K562 (cell line): ENCODE results near the gene RGS14. TPM values are rescaled to one million over a fixed set of nuclear protein-coding genes. Genes with fewer than 3 reads are reported as not detected.
A peak's percentile ranks its signal among the peaks of the same experiment; 100 is the strongest.

Experiments used
- ATAC-seq: fragments of 200-7000 bp; cut with Tn5 transposase; 3 replicates; pipeline ENCODE4 v1.9.1; 2020; ENCODE audit warnings: moderate library complexity
- BruUV-seq: library from RNA; stranded (reverse); fragments of 400-500 nt; replicated peaks from 2 replicates; lab custom pipeline; 2021; lab: Mats Ljungman, UMichigan
- CTCF ChIA-PET: fragments of 300-600 bp; formaldehyde crosslinking; extraction: SDS; loops from one replicate; lab custom pipeline; 2021; ENCODE audit warnings: low intra/inter-chr PET ratio; lab: Yijun Ruan, JAX
- POLR2A ChIA-PET: fragments of 300-600, 350-650 bp; sonication (Branson Sonifier 250); formaldehyde crosslinking; extraction: SDS; loops from one replicate; lab custom pipeline; 2021; ENCODE audit warnings: antibody characterized with exemption, inconsistent platforms; lab: Yijun Ruan, JAX
- DNase-seq, 4 experiments: peaks; one replicate each; pipeline versions ENCODE4 v3.0.0 to v3.0.0-alpha.2; 2011 to 2018; ENCODE audit warnings: low spot score in 3 of 4, mixed read lengths in 3 of 4; ENCODE audit errors: extremely low read depth in 1 of 4
- FAIRE-seq: peaks from 2 replicates; lab custom pipeline; 2011; peaks lifted over from hg19 to GRCh38; lab: Jason Lieb, UNC
- H2AFZ ChIP-seq: 2 replicates; pipeline ENCODE4 v1.6.0; 2011; ENCODE audit warnings: low read depth, low read length, control low read depth, inconsistent platforms
- H3K27ac ChIP-seq: fragments of 200-600 bp; 3 replicates; pipeline ENCODE4 v1.8.0; 2011; ENCODE audit warnings: low read depth, mild to moderate bottlenecking, control low read depth, inconsistent platforms, low read length, moderate library complexity, mixed read lengths; ENCODE audit errors: extremely low read depth
- H3K27me3 ChIP-seq, 2 experiments: fragments of 300-600 bp in 1 of 2; 2 replicates in 1 of 2; 3 replicates in 1 of 2; pipeline versions ENCODE4 v1.6.0 to v1.8.0; 2011; ENCODE audit warnings: inconsistent platforms in 2 of 2, low read length in 2 of 2, mild to moderate bottlenecking in 1 of 2, mixed read lengths in 1 of 2, moderate library complexity in 1 of 2; ENCODE audit not compliant: control insufficient read depth in 2 of 2, insufficient read depth in 2 of 2
- H3K36me3 ChIP-seq: fragments of 300-600 bp; 3 replicates; pipeline ENCODE4 v1.8.0; 2011; ENCODE audit warnings: mild to moderate bottlenecking, low read length, inconsistent platforms; ENCODE audit not compliant: control insufficient read depth, insufficient read depth
- H3K4me1 ChIP-seq, 2 experiments: fragments of 200-600 bp in 1 of 2; replicated peaks in 1 of 2; 2 replicates in 1 of 2; 3 replicates in 1 of 2; pipeline versions ENCODE4 v1.5.1 to v1.8.0; 2011; ENCODE audit warnings: inconsistent platforms in 2 of 2, low read length in 2 of 2, mild to moderate bottlenecking in 1 of 2, mixed read lengths in 1 of 2, moderate library complexity in 1 of 2; ENCODE audit not compliant: control insufficient read depth in 2 of 2, insufficient read depth in 2 of 2
- H3K4me2 ChIP-seq: 2 replicates; pipeline ENCODE4 v1.6.1; 2011; ENCODE audit warnings: low read length, control low read depth, inconsistent platforms, mixed read lengths; ENCODE audit not compliant: insufficient read depth
- H3K4me3 ChIP-seq: fragments of 200-600 bp; sonication (generic), shearing (Covaris generic); 2 replicates; pipeline ENCODE4 v1.5.1; 2016; ENCODE audit warnings: control low read depth, inconsistent platforms
- H3K79me2 ChIP-seq: fragments of 200-600 bp; 3 replicates; pipeline ENCODE4 v1.8.0; 2011; ENCODE audit warnings: low read length, inconsistent platforms; ENCODE audit not compliant: control insufficient read depth, insufficient read depth
- H3K9ac ChIP-seq, 2 experiments: 2 replicates each; pipeline versions ENCODE4 v1.6.0 to v1.6.1; 2011; ENCODE audit warnings: low read depth in 2 of 2, low read length in 2 of 2, control low read depth in 1 of 2, inconsistent platforms in 1 of 2, mild to moderate bottlenecking in 1 of 2, mixed read lengths in 1 of 2; ENCODE audit not compliant: insufficient read depth in 1 of 2
- H3K9me1 ChIP-seq: one replicate; pipeline ENCODE4 v1.6.0; 2011; ENCODE audit warnings: inconsistent platforms, mild to moderate bottlenecking, low read length, moderate library complexity; ENCODE audit not compliant: control insufficient read depth, insufficient read depth
- H3K9me3 ChIP-seq: replicated peaks from 2 replicates; pipeline ENCODE4 v1.5.1; 2011; ENCODE audit warnings: low read depth, low read length, inconsistent platforms; ENCODE audit not compliant: control insufficient read depth, insufficient read depth
- H4K20me1 ChIP-seq: replicated peaks from 2 replicates; pipeline ENCODE4 v1.6.1; 2011; ENCODE audit warnings: low read length, inconsistent platforms, mixed read lengths; ENCODE audit not compliant: control insufficient read depth, insufficient read depth
- FOXJ3 ChIP-seq: sonication (generic); formaldehyde crosslinking; IDR thresholded peaks from 2 replicates; pipeline ENCODE4 v1.4.0; 2020; ENCODE audit warnings: mild to moderate bottlenecking, missing genetic modification reagents
- HDAC6 ChIP-seq: IDR thresholded peaks from 2 replicates; pipeline ENCODE4 v1.6.1; 2012; ENCODE audit warnings: low read depth, mild to moderate bottlenecking, control low read depth, inconsistent platforms, low read length, moderate library complexity
- MAZ ChIP-seq, 2 experiments: fragments of 450-650 bp in 1 of 2; sonication (generic) in 1 of 2; formaldehyde crosslinking; IDR thresholded peaks in 1 of 2; conservative IDR thresholded peaks in 1 of 2; 2 replicates each; pipeline versions ENCODE4 v1.4.0 to v1.5.0; 2020; ENCODE audit warnings: mild to moderate bottlenecking in 1 of 2, missing genetic modification reagents in 1 of 2
- MCM7 ChIP-seq, 2 experiments: fragments of 450-650 bp; IDR thresholded peaks; 2 replicates each; pipeline ENCODE4 v1.6.1; 2016 to 2018
- MTA3 ChIP-seq: fragments of 450-650 bp; formaldehyde crosslinking; IDR thresholded peaks from 2 replicates; pipeline ENCODE4 v1.6.1; 2017; ENCODE audit warnings: mild to moderate bottlenecking, borderline replicate concordance
- MXI1 ChIP-seq: IDR thresholded peaks from 2 replicates; pipeline ENCODE4 v1.6.1; 2011; ENCODE audit warnings: low read depth, mild to moderate bottlenecking, improper control_type of control experiment, low read length
- RB1 ChIP-seq: fragments of 450-650 bp; IDR thresholded peaks from 2 replicates; pipeline ENCODE4 v1.6.1; 2017; ENCODE audit warnings: low read depth, mild to moderate bottlenecking
- SIRT6 ChIP-seq: IDR thresholded peaks from one replicate; pipeline ENCODE4 v1.6.1; 2012; ENCODE audit warnings: low read depth, mild to moderate bottlenecking, control low read depth, inconsistent platforms, low read length, moderate library complexity
- SOX6 ChIP-seq: fragments of 450-650 bp; IDR thresholded peaks from 2 replicates; pipeline ENCODE4 v1.6.1; 2014; ENCODE audit warnings: mild to moderate bottlenecking
- ZBTB1 ChIP-seq: sonication (generic); formaldehyde crosslinking; IDR thresholded peaks from 2 replicates; pipeline ENCODE4 v1.8.1; 2023; ENCODE audit warnings: missing genetic modification reagents, low read depth, mild to moderate bottlenecking, borderline replicate concordance
- ZC3H4 ChIP-seq: sonication (generic); formaldehyde crosslinking; IDR thresholded peaks from 2 replicates; pipeline ENCODE4 v1.9.0; 2021; ENCODE audit warnings: missing genetic modification reagents, borderline replicate concordance
- ZNF239 ChIP-seq: fragments of 250-450 bp; sonication (Bioruptor Pico); IDR thresholded peaks from 2 replicates; pipeline ENCODE4 v1.4.0; 2020; ENCODE audit warnings: mild to moderate bottlenecking
- ZNF507 ChIP-seq: conservative IDR thresholded peaks from 2 replicates; pipeline ENCODE4 v1.6.1; 2017; ENCODE audit warnings: missing genetic modification characterization, missing compliant biosample characterization
- WGBS: fragments of 100-300 bp; shearing (Covaris generic); methylation state at CpG from one replicate; pipeline ENCODE4 v1.1.6; 2016; ENCODE audit warnings: low coverage, mixed read lengths; ENCODE audit not compliant: insufficient coverage; ENCODE audit errors: missing lambda C conversion rate; 5-methylcytosine and 5-hydroxymethylcytosine counted together
- in situ Hi-C: fragments of 300-500 bp; cut with MboI; formaldehyde crosslinking; loops from 4 replicates; pipeline ENCODE4 v1.15.0; 2018; ENCODE audit warnings: inconsistent platforms, mixed read lengths
- intact Hi-C: fragments of 100-400 bp; cut with micrococcal nuclease; formaldehyde crosslinking; loops from 2 replicates; pipeline ENCODE4 v1.14.2; 2022
- polyA plus RNA-seq, 8 experiments: library from polyadenylated mRNA; depleted of rRNA in 4 of 8; stranded (reverse) in 5 of 8; unstranded in 3 of 8; fragments of >200 nt; fragmentation: Nextera tagmentation in 2 of 8; fragmentation: Illumina TruSeq in 1 of 8; extraction: Ambion mirVana in 2 of 8; extraction: Trizol in 1 of 8; gene quantifications; 2 replicates each; pipeline versions ENCODE4 v1.2.1 to v1.2.3, GENCODE V29; 2011 to 2014; ENCODE audit warnings: inconsistent platforms in 1 of 8, missing spikeins in 1 of 8
- total RNA-seq, 7 experiments: library from RNA; depleted of rRNA in 6 of 7; stranded (reverse); fragments of >200 nt in 6 of 7; fragmentation: Illumina TruSeq in 2 of 7; extraction: Trizol in 2 of 7; gene quantifications; 2 replicates each; pipeline versions ENCODE4 v1.2.1 to v1.2.3, GENCODE V29; 2011 to 2021; ENCODE audit warnings: low replicate concordance in 1 of 7

The RGS14 gene
- total and polyA plus RNA-seq, 9 of the 15 experiments (the other 6 are each of a cell fraction or from before 2014, with no cell fraction given) = 0.28 to 75.9 (median 34.5) TPM

GRCh38 chr5:177316005-177316404 is 41.7 kb upstream of the RGS14 start:
- ChIA-PET CTCF (no interaction called here), POLR2A (interaction anchor here (0.9 to 1.3 kb wide), 2 partner anchors 12 to 142 kb away, joined by 3 to 4 read pairs; no protein-coding TSS in a partner anchor)
- Histone ChIP-seq H3K36me3 (peaks cover 7% of the 10 kb centered on the region; the same call in 2 of the 3 replicates), H3K4me2 (no peak overlapping the region), H4K20me1 (no peaks in the 10 kb centered on the region), H3K9me1 (no peaks in the 10 kb centered on the region), H3K27me3 (no peaks in the 10 kb centered on the region), H3K9me3 (no peaks in the 10 kb centered on the region), H3K4me3 (no peak overlapping the region), H3K9ac (no peak overlapping the region), H3K27ac (no peak overlapping the region), H3K4me1 (peaks cover 9 to 50% of the 10 kb centered on the region in 2 experiments), H3K79me2 (peaks cover 7% of the 10 kb centered on the region; the same call in 2 of the 3 replicates), H2AFZ (no peak overlapping the region)
- no peak for ATAC-seq
- intact Hi-C loops = loop anchor here (5.0 kb wide), 1 partner anchor 181 kb away; the partner anchor contains the start of gene PDLIM7
- in situ Hi-C loops = no loop called here
- FAIRE-seq = no peak
- no peak for TF ChIP-seq ZNF239 (CRISPR knock-in tag)
- TF ChIP-seq MCM7 (IDR thresholded peaks at IDR 0.05) = no peak
- no peak for TF ChIP-seq HDAC6
- TF ChIP-seq ZNF507 (tag) = no peak
- no peak for TF ChIP-seq SOX6
- 86% methylated on average over 3 of the region's 3 CpGs for WGBS
- no TSS peak for BruUV-seq
- no peak for DNase-seq

- Histone ChIP-seq H3K9me1 (no peaks in the 10 kb centered on the region), H3K9ac (no peak overlapping the region), H3K4me3 (no peak overlapping the region), H2AFZ (no peak overlapping the region), H3K36me3 (peaks cover 7% of the 10 kb centered on the region; the same call in 2 of the 3 replicates), H3K79me2 (no peaks in the 10 kb centered on the region; the same call in 1 of the 3 replicates), H3K27me3 (no peaks in the 10 kb centered on the region), H3K4me1 (peaks cover 4 to 33% of the 10 kb centered on the region in 2 experiments), H3K9me3 (no peaks in the 10 kb centered on the region), H3K4me2 (no peak overlapping the region), H3K27ac (no peak overlapping the region), H4K20me1 (no peaks in the 10 kb centered on the region)
- FAIRE-seq = peak; percentile 97
- peak; percentile 78 for ATAC-seq
- WGBS = 19% methylated on average over 7 of the region's 7 CpGs
- DNase-seq = peak; percentile 60 to 85 (median 70)
- in situ Hi-C loops = no loop called here
- POLR2A ChIA-PET = interaction anchor here (0.8 to 1.3 kb wide), 2 partner anchors 51 to 137 kb away, joined by 3 to 6 read pairs; no protein-coding TSS in a partner anchor
- intact Hi-C loops = loop anchor here (1.0 to 5.0 kb wide), 4 partner anchors 52 to 179 kb away; partner anchors contain the start of gene PDLIM7
- BruUV-seq = no TSS peak
- CTCF ChIA-PET = interaction anchor here (0.6 to 2.0 kb wide), 7 partner anchors 9 to 183 kb away, joined by 3 to 12 read pairs (median 6); no protein-coding TSS in a partner anchor
- TF ChIP-seq RB1 (0 out of 2 replicates have a peak, but pooled peaks have one; percentile 19), ZC3H4 (CRISPR knock-in tag) (no peak), FOXJ3 (CRISPR knock-in tag) (no peak), ZBTB1 (CRISPR knock-in tag) (no peak), SIRT6 (no peak), MXI1 (no peak), MTA3 (0 out of 2 replicates have a peak, but pooled peaks have one; percentile 34), MAZ (CRISPR knock-in tag; conservative IDR thresholded peaks at IDR 0.05 in 1 of 2, IDR thresholded peaks at IDR 0.05 in 1 of 2) (0 out of 4 replicates have a peak, but pooled peaks of 1 of the 2 experiments have one; percentile 13)
Measured at GRCh38 chr5:177317959-177318377, 39.8 kb upstream of the RGS14 start.
